SK-N-SH (cell line): ENCODE measurements around the gene TFEB. TPM values are rescaled to one million over a fixed set of nuclear protein-coding genes. Genes with fewer than 3 reads are reported as not detected.
A peak's percentile ranks its signal among the peaks of the same experiment; 100 is the strongest.

Experiments used
- CTCF ChIA-PET: fragments of 300-600, 350-600 bp; formaldehyde crosslinking; extraction: SDS; loops from one replicate; lab custom pipeline; 2021; lab: Yijun Ruan, JAX
- POLR2A ChIA-PET: fragments of 350-600 bp; sonication (Branson Sonifier 250); formaldehyde crosslinking; extraction: SDS; loops from one replicate; lab custom pipeline; 2020; ENCODE audit warnings: antibody characterized with exemption, inconsistent platforms; lab: Yijun Ruan, JAX
- DNase-seq: peaks from one replicate; pipeline ENCODE4 v3.0.0; 2012
- H2AFZ ChIP-seq: fragments of 200-600 bp; sonication (generic); 2 replicates; pipeline ENCODE4 v1.8.1; 2016; ENCODE audit warnings: antibody characterized with exemption, mild to moderate bottlenecking, low read depth
- H3F3A ChIP-seq: fragments of 200-600 bp; sonication (generic); replicated peaks from 2 replicates; pipeline ENCODE3; 2016; ENCODE audit warnings: antibody characterized with exemption, mild to moderate bottlenecking; ENCODE audit not compliant: insufficient read depth
- H3K27ac ChIP-seq, 2 experiments: fragments of 200-500 bp in 1 of 2; fragments of 200-600 bp in 1 of 2; sonication (Bioruptor generic) in 1 of 2; sonication (generic), shearing (Covaris generic) in 1 of 2; 2 replicates each; pipeline versions ENCODE4 v1.5.1 to v1.6.1; 2014 to 2016; ENCODE audit warnings: low read depth in 2 of 2, inconsistent platforms in 1 of 2, low read length in 1 of 2, mild to moderate bottlenecking in 1 of 2, mixed read lengths in 1 of 2
- H3K27me3 ChIP-seq: fragments of 200-600 bp; sonication (generic), shearing (Covaris generic); 2 replicates; pipeline ENCODE4 v1.6.1; 2016; ENCODE audit warnings: mixed run types; ENCODE audit not compliant: insufficient read depth
- H3K36me3 ChIP-seq, 2 experiments: fragments of 200-500 bp in 1 of 2; fragments of 200-600 bp in 1 of 2; sonication (Bioruptor generic) in 1 of 2; sonication (generic) in 1 of 2; replicated peaks in 1 of 2; 2 replicates each; pipeline versions ENCODE3 to v1.5.1; 2014 to 2016; ENCODE audit warnings: low read length in 1 of 2, mild to moderate bottlenecking in 1 of 2; ENCODE audit not compliant: insufficient read depth in 2 of 2, control insufficient read depth in 1 of 2
- H3K4me1 ChIP-seq, 2 experiments: fragments of 200-500 bp in 1 of 2; fragments of 200-600 bp in 1 of 2; sonication (Bioruptor generic) in 1 of 2; sonication (generic), shearing (Covaris generic) in 1 of 2; 2 replicates each; pipeline versions ENCODE4 v1.5.1 to v1.6.1; 2014 to 2016; ENCODE audit warnings: low read depth in 1 of 2, low read length in 1 of 2, mixed run types in 1 of 2; ENCODE audit not compliant: insufficient read depth in 2 of 2, control insufficient read depth in 1 of 2
- H3K4me2 ChIP-seq: fragments of 200-600 bp; sonication (generic), shearing (Covaris generic); 2 replicates; pipeline ENCODE4 v1.6.1; 2017; ENCODE audit warnings: mixed run types
- H3K4me3 ChIP-seq, 2 experiments: fragments of 200-500 bp in 1 of 2; fragments of 200-600 bp in 1 of 2; sonication (Bioruptor generic) in 1 of 2; sonication (generic), shearing (Covaris generic) in 1 of 2; 2 replicates each; pipeline versions ENCODE4 v1.5.1 to v1.8.1; 2014 to 2016; ENCODE audit warnings: low read depth in 2 of 2, inconsistent platforms in 1 of 2, low read length in 1 of 2, mild to moderate bottlenecking in 1 of 2, mixed read lengths in 1 of 2, moderate library complexity in 1 of 2
- H3K79me2 ChIP-seq: fragments of 200-600 bp; sonication (generic); 2 replicates; pipeline ENCODE4 v1.8.1; 2017; ENCODE audit warnings: mild to moderate bottlenecking; ENCODE audit not compliant: insufficient read depth
- H3K9ac ChIP-seq: fragments of 200-600 bp; sonication (generic); 2 replicates; pipeline ENCODE4 v1.6.1; 2017; ENCODE audit warnings: mixed run types
- H3K9me2 ChIP-seq: fragments of 200-600 bp; sonication (generic); 2 replicates; pipeline ENCODE4 v1.6.1; 2017; ENCODE audit warnings: mixed run types
- H3K9me3 ChIP-seq: fragments of 200-600 bp; sonication (generic); 2 replicates; pipeline ENCODE4 v1.6.1; 2017; ENCODE audit warnings: mixed run types, mild to moderate bottlenecking, moderate library complexity
- H4K20me1 ChIP-seq: fragments of 200-600 bp; sonication (generic); 2 replicates; pipeline ENCODE4 v1.6.1; 2017; ENCODE audit warnings: mild to moderate bottlenecking, mixed run types; ENCODE audit not compliant: insufficient read depth
- ELF1 ChIP-seq: IDR thresholded peaks from 2 replicates; pipeline ENCODE4 v1.4.0; 2012
- FOSL2 ChIP-seq: IDR thresholded peaks from 2 replicates; pipeline ENCODE4 v1.4.0; 2012; ENCODE audit warnings: low read depth, mild to moderate bottlenecking, moderate library complexity, borderline replicate concordance
- FOXJ3 ChIP-seq: sonication (generic); formaldehyde crosslinking; IDR thresholded peaks from 2 replicates; pipeline ENCODE4 v1.5.1; 2020; ENCODE audit warnings: mild to moderate bottlenecking, missing genetic modification reagents
- MXI1 ChIP-seq: IDR thresholded peaks from 2 replicates; pipeline ENCODE4 v1.6.1; 2012; ENCODE audit warnings: mild to moderate bottlenecking, low read depth, low read length, improper control_type of control experiment
- NFIC ChIP-seq: IDR thresholded peaks from 2 replicates; pipeline ENCODE4 v1.4.0; 2012; ENCODE audit warnings: borderline replicate concordance
- RAD21 ChIP-seq: IDR thresholded peaks from 2 replicates; pipeline ENCODE4 v1.6.1; 2012; ENCODE audit warnings: mild to moderate bottlenecking, low read length
- RCOR1 ChIP-seq: fragments of 150-350 bp; IDR thresholded peaks from 2 replicates; pipeline ENCODE4 v1.6.1; 2017; ENCODE audit warnings: antibody characterized with exemption, low read length
- RFX5 ChIP-seq: IDR thresholded peaks from 2 replicates; pipeline ENCODE4 v1.6.1; 2012; ENCODE audit warnings: mild to moderate bottlenecking, improper control_type of control experiment, low read length
- RXRA ChIP-seq: IDR thresholded peaks from 2 replicates; pipeline ENCODE4 v1.4.0; 2012; ENCODE audit warnings: low read depth, mild to moderate bottlenecking, borderline replicate concordance
- TCF12 ChIP-seq: IDR thresholded peaks from 2 replicates; pipeline ENCODE4 v1.4.0; 2012
- TEAD4 ChIP-seq: IDR thresholded peaks from 2 replicates; pipeline ENCODE4 v1.4.0; 2012; ENCODE audit warnings: mild to moderate bottlenecking, borderline replicate concordance; ENCODE audit not compliant: insufficient read depth
- WGBS: methylation state at CpG from one replicate; pipeline ENCODE4 v1.1.6; 2017; ENCODE audit warnings: low lambda C conversion rate; 5-methylcytosine and 5-hydroxymethylcytosine counted together
- polyA plus RNA-seq, 3 experiments: library from polyadenylated mRNA; depleted of rRNA; stranded (reverse); fragments of >200 nt; gene quantifications; 2 replicates each; pipeline ENCODE4 v1.2.3, GENCODE V29; 2012
- TF ChIP-seq, protein P1 (sequence below): IDR thresholded peaks from 2 replicates; pipeline ENCODE4 v1.4.0; 2012; ENCODE audit warnings: low read depth
- TF ChIP-seq, protein P2 (sequence below): IDR thresholded peaks from 2 replicates; pipeline ENCODE4 v1.4.0; 2012; ENCODE audit warnings: low read depth, borderline replicate concordance
- TF ChIP-seq, protein P3 (sequence below): fragments of 200-600 bp; sonication (generic); IDR thresholded peaks from 2 replicates; pipeline ENCODE4 v1.6.1; 2017; ENCODE audit warnings: antibody characterized with exemption, mild to moderate bottlenecking, moderate library complexity
- TF ChIP-seq, protein P4 (sequence below): fragments of 150-350 bp; IDR thresholded peaks from 2 replicates; pipeline ENCODE4 v1.6.1; 2016; ENCODE audit warnings: mild to moderate bottlenecking, low read depth, low read length
- TF ChIP-seq, protein P5 (sequence below): IDR thresholded peaks from 2 replicates; pipeline ENCODE4; 2012
- TF ChIP-seq, protein P6 (sequence below): IDR thresholded peaks from 2 replicates; pipeline ENCODE4 v1.6.1; 2012; ENCODE audit warnings: mild to moderate bottlenecking, low read depth, low read length, moderate library complexity

TFEB gene
- polyA plus RNA-seq, 1 of the 3 experiments (the other 2 are of a cell fraction), result 6.2 TPM

DNA sequence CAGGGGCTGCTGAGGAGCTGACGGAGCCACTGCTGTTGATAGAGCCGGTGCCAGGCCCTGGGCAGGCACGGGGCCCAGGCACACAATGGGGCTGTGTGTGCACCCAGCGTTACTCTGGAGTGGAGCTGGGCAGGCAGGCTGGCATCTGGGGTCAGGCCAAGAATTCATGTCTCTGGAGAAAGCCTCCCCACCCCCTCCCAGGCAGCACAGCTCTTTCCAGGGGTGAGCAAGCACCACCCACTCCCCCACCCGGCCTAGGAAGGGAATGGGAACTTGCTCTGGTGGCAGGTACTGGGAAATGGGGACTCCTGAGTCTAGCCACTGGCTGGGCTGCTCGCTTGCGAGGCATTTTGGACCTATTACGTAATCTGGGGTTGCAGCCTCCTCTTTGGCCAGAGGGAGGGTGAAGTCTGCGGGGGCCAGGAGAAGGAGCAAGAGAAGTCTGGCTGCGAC, 22.7 kb downstream of the TFEB start:
- Histone ChIP-seq H3K4me3 (no peak overlapping the region), H3K4me2 (peak overlapping the region; percentile 60), H4K20me1 (peaks cover 11% of the 10 kb centered on the region; the same call in 1 of the 2 replicates), H3F3A (peaks cover 20% of the 10 kb centered on the region), H3K27ac (peak overlapping the region; percentile 17 to 63), H3K36me3 (no peaks in the 10 kb centered on the region), H3K4me1 (peaks cover 35 to 50% of the 10 kb centered on the region in 2 experiments; a peak in 3 of 4 replicates), H2AFZ (no peak overlapping the region), H3K9me2 (no peaks in the 10 kb centered on the region), H3K79me2 (peaks cover 6% of the 10 kb centered on the region; the same call in 1 of the 2 replicates), H3K9ac (0 out of 2 replicates have a peak overlapping the region, but pooled peaks have one; percentile 3), H3K27me3 (no peaks in the 10 kb centered on the region), H3K9me3 (no peaks in the 10 kb centered on the region)
- WGBS, result no CpG with 5 or more reads among the region's 10 CpGs
- no peak for TF ChIP-seq MXI1
- no peak for TF ChIP-seq ELF1
- TF ChIP-seq, protein P1, sequence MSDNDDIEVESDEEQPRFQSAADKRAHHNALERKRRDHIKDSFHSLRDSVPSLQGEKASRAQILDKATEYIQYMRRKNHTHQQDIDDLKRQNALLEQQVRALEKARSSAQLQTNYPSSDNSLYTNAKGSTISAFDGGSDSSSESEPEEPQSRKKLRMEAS, result no peak
- peak; percentile 6; the same call in 1 of the 2 replicates for TF ChIP-seq NFIC
- ChIA-PET POLR2A (interaction anchor here (1.9 to 2.1 kb wide), 2 partner anchors 18 to 22 kb away, joined by 5 to 6 read pairs; no protein-coding TSS in a partner anchor), CTCF (interaction anchor here (1.1 to 3.3 kb wide), 5 partner anchors 17 to 74 kb away, joined by 3 to 11 read pairs (median 8); partner anchors contain the start of gene TOMM6)
- DNase-seq, result no peak

DNA sequence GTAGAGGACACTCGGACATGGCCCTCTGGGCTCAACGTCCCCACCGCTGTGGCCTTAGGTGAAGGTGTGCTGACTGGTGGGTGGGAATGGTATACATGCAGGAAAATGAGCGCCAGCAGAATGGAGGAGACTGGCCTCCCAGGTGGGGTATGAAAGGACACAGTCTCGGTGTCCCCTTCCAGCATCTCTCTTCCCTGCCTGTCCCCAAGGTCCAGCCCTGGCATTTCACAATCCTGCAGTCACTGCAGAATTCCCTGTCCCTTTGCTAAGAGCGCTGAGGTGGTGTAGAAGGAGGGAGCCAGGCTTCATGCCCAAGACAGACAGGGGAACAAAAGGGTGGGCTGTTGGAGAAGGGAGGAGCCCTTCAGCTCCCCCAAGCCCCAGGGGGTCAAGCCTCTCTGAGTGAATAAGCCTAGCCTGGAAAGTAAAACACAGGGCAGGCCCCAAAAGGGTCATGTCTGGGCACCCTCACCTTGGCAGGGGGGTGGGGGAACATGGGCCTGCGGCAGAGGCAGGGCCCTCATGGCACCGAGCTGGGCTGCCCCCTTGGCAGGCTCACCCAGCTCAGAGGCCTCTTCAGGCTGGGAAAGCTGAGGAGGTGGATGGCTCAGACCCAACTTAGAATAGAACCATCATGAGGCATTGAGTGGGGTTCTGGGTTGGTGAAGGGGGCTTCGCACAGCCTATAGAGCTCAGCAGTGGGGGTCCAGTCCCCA, 23.9 kb downstream of the TFEB start:
- Histone ChIP-seq H3K4me1 (peaks cover 40 to 44% of the 10 kb centered on the region in 2 experiments; a peak in 3 of 4 replicates), H2AFZ (no peak overlapping the region), H3F3A (peaks cover 20% of the 10 kb centered on the region), H3K79me2 (no peaks in the 10 kb centered on the region), H3K36me3 (no peaks in the 10 kb centered on the region), H4K20me1 (peaks cover 7% of the 10 kb centered on the region; the same call in 1 of the 2 replicates), H3K4me2 (no peak overlapping the region), H3K27ac (no peak overlapping the region), H3K9me2 (no peaks in the 10 kb centered on the region), H3K9ac (no peak overlapping the region), H3K4me3 (no peak overlapping the region), H3K27me3 (no peaks in the 10 kb centered on the region), H3K9me3 (no peaks in the 10 kb centered on the region)
- WGBS, result 95% methylated on average over 6 of the region's 9 CpGs
- POLR2A ChIA-PET, result no interaction called here
- CTCF ChIA-PET, result interaction anchor here (0.9 to 3.3 kb wide), 3 partner anchors 27 to 333 kb away, joined by 3 to 11 read pairs (median 8); partner anchors contain the start of gene TOMM6
- DNase-seq, result no peak
- TF ChIP-seq, protein P2, sequence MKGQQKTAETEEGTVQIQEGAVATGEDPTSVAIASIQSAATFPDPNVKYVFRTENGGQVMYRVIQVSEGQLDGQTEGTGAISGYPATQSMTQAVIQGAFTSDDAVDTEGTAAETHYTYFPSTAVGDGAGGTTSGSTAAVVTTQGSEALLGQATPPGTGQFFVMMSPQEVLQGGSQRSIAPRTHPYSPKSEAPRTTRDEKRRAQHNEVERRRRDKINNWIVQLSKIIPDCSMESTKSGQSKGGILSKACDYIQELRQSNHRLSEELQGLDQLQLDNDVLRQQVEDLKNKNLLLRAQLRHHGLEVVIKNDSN, result no peak
- TF ChIP-seq, protein P3, sequence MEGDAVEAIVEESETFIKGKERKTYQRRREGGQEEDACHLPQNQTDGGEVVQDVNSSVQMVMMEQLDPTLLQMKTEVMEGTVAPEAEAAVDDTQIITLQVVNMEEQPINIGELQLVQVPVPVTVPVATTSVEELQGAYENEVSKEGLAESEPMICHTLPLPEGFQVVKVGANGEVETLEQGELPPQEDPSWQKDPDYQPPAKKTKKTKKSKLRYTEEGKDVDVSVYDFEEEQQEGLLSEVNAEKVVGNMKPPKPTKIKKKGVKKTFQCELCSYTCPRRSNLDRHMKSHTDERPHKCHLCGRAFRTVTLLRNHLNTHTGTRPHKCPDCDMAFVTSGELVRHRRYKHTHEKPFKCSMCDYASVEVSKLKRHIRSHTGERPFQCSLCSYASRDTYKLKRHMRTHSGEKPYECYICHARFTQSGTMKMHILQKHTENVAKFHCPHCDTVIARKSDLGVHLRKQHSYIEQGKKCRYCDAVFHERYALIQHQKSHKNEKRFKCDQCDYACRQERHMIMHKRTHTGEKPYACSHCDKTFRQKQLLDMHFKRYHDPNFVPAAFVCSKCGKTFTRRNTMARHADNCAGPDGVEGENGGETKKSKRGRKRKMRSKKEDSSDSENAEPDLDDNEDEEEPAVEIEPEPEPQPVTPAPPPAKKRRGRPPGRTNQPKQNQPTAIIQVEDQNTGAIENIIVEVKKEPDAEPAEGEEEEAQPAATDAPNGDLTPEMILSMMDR, result no peak
- no peak for TF ChIP-seq RCOR1
- no peak for TF ChIP-seq TEAD4
- TF ChIP-seq, protein P4, sequence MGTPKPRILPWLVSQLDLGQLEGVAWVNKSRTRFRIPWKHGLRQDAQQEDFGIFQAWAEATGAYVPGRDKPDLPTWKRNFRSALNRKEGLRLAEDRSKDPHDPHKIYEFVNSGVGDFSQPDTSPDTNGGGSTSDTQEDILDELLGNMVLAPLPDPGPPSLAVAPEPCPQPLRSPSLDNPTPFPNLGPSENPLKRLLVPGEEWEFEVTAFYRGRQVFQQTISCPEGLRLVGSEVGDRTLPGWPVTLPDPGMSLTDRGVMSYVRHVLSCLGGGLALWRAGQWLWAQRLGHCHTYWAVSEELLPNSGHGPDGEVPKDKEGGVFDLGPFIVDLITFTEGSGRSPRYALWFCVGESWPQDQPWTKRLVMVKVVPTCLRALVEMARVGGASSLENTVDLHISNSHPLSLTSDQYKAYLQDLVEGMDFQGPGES, result no peak
- TF ChIP-seq RAD21, result no peak
- no peak for TF ChIP-seq RXRA
- TF ChIP-seq FOSL2, result no peak
- TF ChIP-seq, protein P1, result no peak
- TF ChIP-seq, protein P5, sequence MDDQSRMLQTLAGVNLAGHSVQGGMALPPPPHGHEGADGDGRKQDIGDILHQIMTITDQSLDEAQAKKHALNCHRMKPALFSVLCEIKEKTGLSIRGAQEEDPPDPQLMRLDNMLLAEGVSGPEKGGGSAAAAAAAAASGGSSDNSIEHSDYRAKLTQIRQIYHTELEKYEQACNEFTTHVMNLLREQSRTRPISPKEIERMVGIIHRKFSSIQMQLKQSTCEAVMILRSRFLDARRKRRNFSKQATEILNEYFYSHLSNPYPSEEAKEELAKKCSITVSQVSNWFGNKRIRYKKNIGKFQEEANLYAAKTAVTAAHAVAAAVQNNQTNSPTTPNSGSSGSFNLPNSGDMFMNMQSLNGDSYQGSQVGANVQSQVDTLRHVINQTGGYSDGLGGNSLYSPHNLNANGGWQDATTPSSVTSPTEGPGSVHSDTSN, result no peak
- TF ChIP-seq FOXJ3 (CRISPR knock-in tag), result no peak
- TF ChIP-seq, protein P6, sequence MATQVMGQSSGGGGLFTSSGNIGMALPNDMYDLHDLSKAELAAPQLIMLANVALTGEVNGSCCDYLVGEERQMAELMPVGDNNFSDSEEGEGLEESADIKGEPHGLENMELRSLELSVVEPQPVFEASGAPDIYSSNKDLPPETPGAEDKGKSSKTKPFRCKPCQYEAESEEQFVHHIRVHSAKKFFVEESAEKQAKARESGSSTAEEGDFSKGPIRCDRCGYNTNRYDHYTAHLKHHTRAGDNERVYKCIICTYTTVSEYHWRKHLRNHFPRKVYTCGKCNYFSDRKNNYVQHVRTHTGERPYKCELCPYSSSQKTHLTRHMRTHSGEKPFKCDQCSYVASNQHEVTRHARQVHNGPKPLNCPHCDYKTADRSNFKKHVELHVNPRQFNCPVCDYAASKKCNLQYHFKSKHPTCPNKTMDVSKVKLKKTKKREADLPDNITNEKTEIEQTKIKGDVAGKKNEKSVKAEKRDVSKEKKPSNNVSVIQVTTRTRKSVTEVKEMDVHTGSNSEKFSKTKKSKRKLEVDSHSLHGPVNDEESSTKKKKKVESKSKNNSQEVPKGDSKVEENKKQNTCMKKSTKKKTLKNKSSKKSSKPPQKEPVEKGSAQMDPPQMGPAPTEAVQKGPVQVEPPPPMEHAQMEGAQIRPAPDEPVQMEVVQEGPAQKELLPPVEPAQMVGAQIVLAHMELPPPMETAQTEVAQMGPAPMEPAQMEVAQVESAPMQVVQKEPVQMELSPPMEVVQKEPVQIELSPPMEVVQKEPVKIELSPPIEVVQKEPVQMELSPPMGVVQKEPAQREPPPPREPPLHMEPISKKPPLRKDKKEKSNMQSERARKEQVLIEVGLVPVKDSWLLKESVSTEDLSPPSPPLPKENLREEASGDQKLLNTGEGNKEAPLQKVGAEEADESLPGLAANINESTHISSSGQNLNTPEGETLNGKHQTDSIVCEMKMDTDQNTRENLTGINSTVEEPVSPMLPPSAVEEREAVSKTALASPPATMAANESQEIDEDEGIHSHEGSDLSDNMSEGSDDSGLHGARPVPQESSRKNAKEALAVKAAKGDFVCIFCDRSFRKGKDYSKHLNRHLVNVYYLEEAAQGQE, result no peak
- TF ChIP-seq RFX5, result no peak
- TF ChIP-seq TCF12, result no peak
